Measurements from ENCODE around the gene ASTN2. TPM values are rescaled to one million over a fixed set of nuclear protein-coding genes. Genes with fewer than 3 reads are reported as not detected.

ASTN2 gene
- total RNA-seq, 5 donors from 2014 or later (not counting 1 experiment from before 2014, with no cell fraction given): 3.7 to 4.8 (median 4.4) TPM

DNA sequence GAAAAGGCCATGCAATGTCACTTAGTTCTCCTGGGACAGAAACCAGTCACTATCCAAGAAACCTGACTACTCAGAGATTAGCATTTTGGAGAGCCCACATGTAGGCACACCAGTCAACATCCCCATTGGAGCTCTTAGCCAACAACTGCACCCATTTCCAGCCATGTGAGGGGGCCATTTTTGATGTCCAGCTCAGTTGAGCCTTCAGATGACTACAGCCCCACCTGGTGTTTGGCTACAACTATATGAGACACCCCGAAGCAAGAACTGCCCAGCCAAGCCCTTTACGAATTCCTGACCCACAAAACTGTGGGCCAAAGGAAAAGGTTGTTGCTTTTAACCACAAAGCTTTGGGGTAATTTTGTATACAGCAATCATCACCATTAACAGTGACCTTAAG, 300.1 kb downstream of the ASTN2 start:
- Mint-ChIP-seq H3K4me1 (no peaks in the 10 kb centered on the region), H3K27ac (no peak overlapping the region), H3K27me3 (no peaks in the 10 kb centered on the region), H3K9me3 (peaks cover 0 to 15% (median 11%) of the 10 kb centered on the region in 3 donors), H3K4me3 (no peak overlapping the region), H3K36me3 (no peaks in the 10 kb centered on the region)
- no CpG with 5 or more reads among the region's 2 CpGs for WGBS (ENCODE audit: insufficient coverage)
- POLR2A ChIA-PET: no interaction called here
- ATAC-seq (replicated peaks in 1 of 4) (no peak), DNase-seq (no peak)
- H3K9me3 ChIP-seq: no peaks in the 10 kb centered on the region
- H3K27me3 ChIP-seq (replicated peaks in 1 of 2; ENCODE audit: control insufficient read depth in 2 of 2, extremely low read depth in 1 of 2, insufficient read depth in 2 of 2, low read length in 1 of 2): no peaks in the 10 kb centered on the region
- CTCF ChIA-PET: no interaction called here
- H3K36me3 ChIP-seq (ENCODE audit: control insufficient read depth in 2 of 2, extremely low read depth in 1 of 2, insufficient read depth in 1 of 2, low read length in 1 of 2): no peaks in the 10 kb centered on the region
- no peak overlapping the region for H3K27ac ChIP-seq (ENCODE audit: low read length)
- no peak overlapping the region for H3K4me3 ChIP-seq (ENCODE audit: control insufficient read depth in 1 of 2, extremely low read depth in 1 of 2, low read length in 1 of 2)
- no peaks in the 10 kb centered on the region for H3K4me1 ChIP-seq (ENCODE audit: control insufficient read depth in 1 of 2, extremely low read depth in 1 of 2, insufficient read depth in 2 of 2, low read length in 2 of 2)

DNA sequence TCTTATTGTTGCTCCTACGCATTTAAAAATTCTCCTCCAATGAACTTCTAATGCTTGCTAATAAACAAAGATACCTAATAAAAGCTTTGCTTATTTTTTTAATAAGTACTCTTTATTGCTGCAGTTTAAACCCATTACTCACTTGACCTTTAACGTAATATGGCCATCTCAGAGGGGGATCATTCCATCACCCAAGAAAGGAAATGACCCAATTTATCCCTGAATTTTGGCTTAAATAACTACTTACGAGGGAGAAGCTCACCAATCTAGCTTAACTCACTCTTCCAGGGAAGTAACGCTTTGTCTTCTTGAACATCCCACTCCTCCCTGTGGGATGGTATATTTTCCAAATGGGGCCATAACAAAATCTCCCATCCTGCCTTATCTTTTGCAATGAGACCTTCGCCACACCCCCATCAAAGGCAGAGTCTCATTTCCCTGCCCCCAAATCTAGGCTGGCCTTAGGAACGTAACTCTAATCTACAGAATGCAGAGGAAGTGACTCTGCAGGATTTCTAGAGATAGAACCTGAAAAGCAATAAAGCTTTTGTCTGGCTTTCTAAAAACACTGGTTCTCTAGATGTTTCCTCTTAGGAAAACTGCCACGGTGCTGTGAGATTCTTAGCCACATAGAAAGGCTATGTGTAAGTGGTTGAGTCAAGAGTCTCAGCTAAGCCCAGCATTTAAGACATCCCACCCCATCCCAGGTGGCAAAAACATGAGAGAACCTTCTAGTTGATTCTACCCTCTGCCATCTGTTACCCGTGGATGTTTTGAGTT, 310.0 kb downstream of the ASTN2 start:
- no peak for DNase-seq
- ChIA-PET POLR2A (no interaction called here), CTCF (no interaction called here)
- ATAC-seq (replicated peaks in 1 of 4): no peak
- Histone ChIP-seq H3K4me3 (ENCODE audit: control insufficient read depth in 1 of 2, extremely low read depth in 1 of 2, low read length in 1 of 2) (no peak overlapping the region), H3K27ac (ENCODE audit: low read length) (no peak overlapping the region), H3K4me1 (ENCODE audit: control insufficient read depth in 1 of 2, extremely low read depth in 1 of 2, insufficient read depth in 2 of 2, low read length in 2 of 2) (no peaks in the 10 kb centered on the region), H3K36me3 (ENCODE audit: control insufficient read depth in 2 of 2, extremely low read depth in 1 of 2, insufficient read depth in 1 of 2, low read length in 1 of 2) (no peaks in the 10 kb centered on the region), H3K9me3 (no peaks in the 10 kb centered on the region), H3K27me3 (replicated peaks in 1 of 2; ENCODE audit: control insufficient read depth in 2 of 2, extremely low read depth in 1 of 2, insufficient read depth in 2 of 2, low read length in 1 of 2) (no peaks in the 10 kb centered on the region)
- Mint-ChIP-seq H3K4me1 (no peaks in the 10 kb centered on the region), H3K27ac (no peak overlapping the region), H3K36me3 (no peaks in the 10 kb centered on the region), H3K9me3 (peaks cover 3 to 7% (median 4%) of the 10 kb centered on the region in 3 donors), H3K27me3 (no peaks in the 10 kb centered on the region), H3K4me3 (no peak overlapping the region)
- 50% methylated on average over 2 of the region's 8 CpGs for WGBS (ENCODE audit: insufficient coverage)

DNA sequence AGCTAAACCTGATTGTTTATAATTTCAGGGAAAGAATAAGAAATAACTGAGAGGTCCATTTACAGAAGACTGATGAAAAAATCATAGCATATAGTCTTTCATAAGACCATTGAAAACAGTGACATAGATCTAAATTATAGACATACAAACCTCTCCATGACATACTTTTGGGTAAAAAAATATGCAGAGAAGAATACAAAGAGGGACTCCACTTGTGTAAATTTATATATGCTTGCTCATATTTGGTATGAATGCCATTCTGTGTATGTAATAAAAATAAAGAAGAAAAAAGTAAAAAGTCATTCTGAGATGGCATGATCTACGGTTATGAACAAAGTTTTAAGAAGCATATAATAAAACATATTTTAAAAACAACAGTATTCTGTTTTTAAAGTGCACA, 310.7 kb downstream of the ASTN2 start:
- Mint-ChIP-seq H3K36me3 (no peaks in the 10 kb centered on the region), H3K9me3 (peaks cover 6 to 7% (median 6%) of the 10 kb centered on the region in 3 donors), H3K4me3 (no peak overlapping the region), H3K27ac (no peak overlapping the region), H3K4me1 (no peaks in the 10 kb centered on the region), H3K27me3 (no peaks in the 10 kb centered on the region)
- no peak for ATAC-seq (replicated peaks in 1 of 4)
- Histone ChIP-seq H3K36me3 (ENCODE audit: control insufficient read depth in 2 of 2, extremely low read depth in 1 of 2, insufficient read depth in 1 of 2, low read length in 1 of 2) (no peaks in the 10 kb centered on the region), H3K27me3 (replicated peaks in 1 of 2; ENCODE audit: control insufficient read depth in 2 of 2, extremely low read depth in 1 of 2, insufficient read depth in 2 of 2, low read length in 1 of 2) (no peaks in the 10 kb centered on the region), H3K27ac (ENCODE audit: low read length) (no peak overlapping the region), H3K4me3 (ENCODE audit: control insufficient read depth in 1 of 2, extremely low read depth in 1 of 2, low read length in 1 of 2) (no peak overlapping the region), H3K9me3 (no peaks in the 10 kb centered on the region), H3K4me1 (ENCODE audit: control insufficient read depth in 1 of 2, extremely low read depth in 1 of 2, insufficient read depth in 2 of 2, low read length in 2 of 2) (no peaks in the 10 kb centered on the region)
- WGBS (ENCODE audit: insufficient coverage): no CpG with 5 or more reads among the region's 1 CpG
- DNase-seq: no peak
- ChIA-PET CTCF (no interaction called here), POLR2A (no interaction called here)

GRCh38 chr9:117103438-117104110, 311.3 kb downstream of the ASTN2 start:
- POLR2A ChIA-PET: no interaction called here

GRCh38 chr9:117101008-117101407, 313.8 kb downstream of the ASTN2 start:
- Mint-ChIP-seq H3K4me1 (no peaks in the 10 kb centered on the region), H3K27ac (no peak overlapping the region), H3K36me3 (no peaks in the 10 kb centered on the region), H3K4me3 (no peak overlapping the region), H3K9me3 (peaks cover 0 to 12% (median 6%) of the 10 kb centered on the region in 3 donors), H3K27me3 (no peaks in the 10 kb centered on the region)
- Histone ChIP-seq H3K27ac (ENCODE audit: low read length) (no peak overlapping the region), H3K4me3 (ENCODE audit: control insufficient read depth in 1 of 2, extremely low read depth in 1 of 2, low read length in 1 of 2) (no peak overlapping the region), H3K9me3 (no peaks in the 10 kb centered on the region), H3K27me3 (replicated peaks in 1 of 2; ENCODE audit: control insufficient read depth in 2 of 2, extremely low read depth in 1 of 2, insufficient read depth in 2 of 2, low read length in 1 of 2) (no peaks in the 10 kb centered on the region), H3K4me1 (ENCODE audit: control insufficient read depth in 1 of 2, extremely low read depth in 1 of 2, insufficient read depth in 2 of 2, low read length in 2 of 2) (no peaks in the 10 kb centered on the region), H3K36me3 (ENCODE audit: control insufficient read depth in 2 of 2, extremely low read depth in 1 of 2, insufficient read depth in 1 of 2, low read length in 1 of 2) (no peaks in the 10 kb centered on the region)
- ATAC-seq (replicated peaks in 1 of 4) (no peak), DNase-seq (no peak)
- no CpG with 5 or more reads among the region's 1 CpG for WGBS (ENCODE audit: insufficient coverage)
- ChIA-PET CTCF (no interaction called here), POLR2A (interaction anchor here in 1 of 2 donors (0.5 kb wide), 1 partner anchor 16 kb away, joined by 3 read pairs; no protein-coding TSS in a partner anchor)

More at GRCh38 chr9:117103438-117104110, 311.3 kb downstream of the ASTN2 start:
- H3K27ac ChIP-seq (ENCODE audit: low read length): no peak overlapping the region
- ATAC-seq (replicated peaks in 1 of 4) (peak in 1 of 4 experiments; percentile 7), DNase-seq (no peak)
- WGBS (ENCODE audit: insufficient coverage): no CpG with 5 or more reads among the region's 3 CpGs
- H3K27ac Mint-ChIP-seq: no peak overlapping the region
- H3K9me3 Mint-ChIP-seq: peaks cover 6 to 7% (median 7%) of the 10 kb centered on the region in 3 donors
- H3K4me3 ChIP-seq (ENCODE audit: control insufficient read depth in 1 of 2, extremely low read depth in 1 of 2, low read length in 1 of 2): no peak overlapping the region
- H3K36me3 ChIP-seq (ENCODE audit: control insufficient read depth in 2 of 2, extremely low read depth in 1 of 2, insufficient read depth in 1 of 2, low read length in 1 of 2): no peaks in the 10 kb centered on the region
- no peaks in the 10 kb centered on the region for H3K4me1 Mint-ChIP-seq
- no peaks in the 10 kb centered on the region for H3K27me3 ChIP-seq (replicated peaks in 1 of 2; ENCODE audit: control insufficient read depth in 2 of 2, extremely low read depth in 1 of 2, insufficient read depth in 2 of 2, low read length in 1 of 2)
- no peaks in the 10 kb centered on the region for H3K4me1 ChIP-seq (ENCODE audit: control insufficient read depth in 1 of 2, extremely low read depth in 1 of 2, insufficient read depth in 2 of 2, low read length in 2 of 2)
- no peaks in the 10 kb centered on the region for H3K9me3 ChIP-seq
- CTCF ChIA-PET: no interaction called here
- no peaks in the 10 kb centered on the region for H3K36me3 Mint-ChIP-seq
- H3K27me3 Mint-ChIP-seq: no peaks in the 10 kb centered on the region
- H3K4me3 Mint-ChIP-seq: no peak overlapping the region

- H3K4me3 Mint-ChIP-seq: no peak overlapping the region
- ATAC-seq (replicated peaks in 1 of 4): no peak
Observed at GRCh38 chr9:117098331-117098730, 316.5 kb downstream of the ASTN2 start.

More at GRCh38 chr9:117098331-117098730, 316.5 kb downstream of the ASTN2 start:
- Mint-ChIP-seq H3K36me3 (no peaks in the 10 kb centered on the region), H3K4me1 (no peaks in the 10 kb centered on the region), H3K27me3 (no peaks in the 10 kb centered on the region), H3K27ac (no peak overlapping the region), H3K9me3 (peaks cover 0 to 17% (median 6%) of the 10 kb centered on the region in 3 donors)
- POLR2A ChIA-PET: no interaction called here
- no peak overlapping the region for H3K4me3 ChIP-seq (ENCODE audit: control insufficient read depth in 1 of 2, extremely low read depth in 1 of 2, low read length in 1 of 2)
- no peaks in the 10 kb centered on the region for H3K4me1 ChIP-seq (ENCODE audit: control insufficient read depth in 1 of 2, extremely low read depth in 1 of 2, insufficient read depth in 2 of 2, low read length in 2 of 2)
- CTCF ChIA-PET: no interaction called here
- H3K36me3 ChIP-seq (ENCODE audit: control insufficient read depth in 2 of 2, extremely low read depth in 1 of 2, insufficient read depth in 1 of 2, low read length in 1 of 2): no peaks in the 10 kb centered on the region
- no CpG with 5 or more reads among the region's 3 CpGs for WGBS (ENCODE audit: insufficient coverage)
- no peaks in the 10 kb centered on the region for H3K27me3 ChIP-seq (replicated peaks in 1 of 2; ENCODE audit: control insufficient read depth in 2 of 2, extremely low read depth in 1 of 2, insufficient read depth in 2 of 2, low read length in 1 of 2)
- DNase-seq: no peak
- H3K9me3 ChIP-seq: no peaks in the 10 kb centered on the region
- no peak overlapping the region for H3K27ac ChIP-seq (ENCODE audit: low read length)
